Measurements from ENCODE around the gene U2SURP.

DNA sequence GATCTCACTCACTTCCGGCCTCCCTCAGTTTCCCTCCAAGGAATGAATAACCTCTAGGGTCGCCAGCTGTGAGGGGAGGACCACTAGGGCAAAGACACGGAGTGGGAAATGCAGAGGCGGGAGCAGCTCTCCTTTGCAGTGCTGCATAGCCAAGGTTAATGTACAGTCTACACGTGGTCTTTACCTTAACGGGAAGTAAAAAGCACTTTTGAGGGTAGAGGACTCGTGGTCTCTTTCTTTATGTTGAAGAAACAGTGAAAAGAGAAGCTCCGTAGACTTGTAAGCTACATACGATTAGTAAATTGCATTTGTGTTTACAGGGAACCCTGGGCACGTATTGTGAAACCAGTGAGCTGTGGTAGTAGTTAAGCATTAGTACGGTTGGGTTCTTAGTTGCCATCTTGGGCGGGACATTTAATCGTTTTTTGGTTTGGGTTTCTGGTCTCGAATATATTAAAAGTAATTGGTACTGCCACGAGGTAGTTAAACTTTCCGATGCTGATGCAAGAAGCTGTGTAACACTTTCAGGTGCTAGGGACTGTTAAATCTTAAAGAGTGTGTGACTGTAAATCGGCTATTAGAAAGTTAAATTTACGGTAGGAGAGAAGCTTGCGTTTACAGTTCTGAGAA, 828 bp downstream of the U2SURP start:
- no peak for TF ChIP-seq CTCF (IDR thresholded peaks at IDR 0.05)
- no peak for TF ChIP-seq POLR2A (IDR thresholded peaks at IDR 0.05; ENCODE audit: low read depth)
- no peak for TF ChIP-seq POLR2AphosphoS5 (IDR thresholded peaks at IDR 0.05)
- TF ChIP-seq EP300 (IDR thresholded peaks at IDR 0.05), result no peak
